SKM-1 treated with dmso at 0.1 percent for 144 hours (cell line): ENCODE results near the gene NDUFS6.
"Not testable (repeated sequence)": the region's sequence is repeated elsewhere in the genome, so short reads cannot be mapped to it uniquely, and the experiment has no call there.

Experiments
- DNase-seq: peaks from one replicate; lab custom pipeline; 2025; ENCODE audit not compliant: unreplicated experiment; lab: John Stamatoyannopoulos, UW

NDUFS6 gene

GRCh38 chr5:1781726-1782384 is 19.4 kb upstream of the NDUFS6 start:
- no peak for DNase-seq

- DNase-seq = no peak
These were observed 18.6 kb upstream of the NDUFS6 start for GRCh38 chr5:1782385-1783215.

- DNase-seq = no peak
These were observed 18.0 kb upstream of the NDUFS6 start for GRCh38 chr5:1783216-1783554.

- DNase-seq = no peak
These were observed 16.8 kb upstream of the NDUFS6 start for GRCh38 chr5:1784197-1785050.

GRCh38 chr5:1785062-1785461 is 16.1 kb upstream of the NDUFS6 start:
- no peak for DNase-seq

- DNase-seq = no peak
These were observed 15.2 kb upstream of the NDUFS6 start for GRCh38 chr5:1785984-1786383.

- no peak for DNase-seq
These were observed 14.4 kb upstream of the NDUFS6 start for GRCh38 chr5:1786621-1787471.

GRCh38 chr5:1787472-1788047 is 13.6 kb upstream of the NDUFS6 start:
- DNase-seq = no peak

GRCh38 chr5:1788200-1788599 is 13.0 kb upstream of the NDUFS6 start:
- DNase-seq = no peak

- DNase-seq = no peak
These were observed 12.4 kb upstream of the NDUFS6 start for GRCh38 chr5:1788828-1789227.

GRCh38 chr5:1789438-1789833 is 11.8 kb upstream of the NDUFS6 start:
- not testable (repeated sequence) for DNase-seq

GRCh38 chr5:1789834-1790471 is 11.3 kb upstream of the NDUFS6 start:
- no peak for DNase-seq

- no peak for DNase-seq
These were observed 10.0 kb upstream of the NDUFS6 start for GRCh38 chr5:1791176-1791575.

GRCh38 chr5:1792842-1793266 is 8.4 kb upstream of the NDUFS6 start:
- peak; percentile 38 for DNase-seq

GRCh38 chr5:1793301-1793740 is 7.9 kb upstream of the NDUFS6 start:
- no peak for DNase-seq

GRCh38 chr5:1793966-1794900 is 7.0 kb upstream of the NDUFS6 start:
- no peak for DNase-seq

- DNase-seq = no peak
These were observed 6.3 kb upstream of the NDUFS6 start for GRCh38 chr5:1794901-1795290.

- no peak for DNase-seq
These were observed 5.7 kb upstream of the NDUFS6 start for GRCh38 chr5:1795506-1795905.

GRCh38 chr5:1795931-1796330 is 5.3 kb upstream of the NDUFS6 start:
- no peak for DNase-seq
